Breast epithelium (tissue), 3 donors: ENCODE results near the gene MAN1C1.

Experiments used
- POLR2A ChIP-seq: fragments of 450-650 bp; IDR thresholded peaks from one replicate; pipeline ENCODE4 v1.6.1; 2016; ENCODE audit warnings: antibody characterized with exemption, mild to moderate bottlenecking, moderate library complexity
- TF ChIP-seq, protein P1 (sequence below), 3 donors: fragments of 450-650 bp; IDR thresholded peaks; one replicate each; pipeline ENCODE4 v1.5.1; 2016 to 2017; ENCODE audit warnings: antibody characterized with exemption in 3 of 3, mild to moderate bottlenecking in 3 of 3, moderate library complexity in 3 of 3

- TF ChIP-seq POLR2A = no peak
- TF ChIP-seq, protein P1, sequence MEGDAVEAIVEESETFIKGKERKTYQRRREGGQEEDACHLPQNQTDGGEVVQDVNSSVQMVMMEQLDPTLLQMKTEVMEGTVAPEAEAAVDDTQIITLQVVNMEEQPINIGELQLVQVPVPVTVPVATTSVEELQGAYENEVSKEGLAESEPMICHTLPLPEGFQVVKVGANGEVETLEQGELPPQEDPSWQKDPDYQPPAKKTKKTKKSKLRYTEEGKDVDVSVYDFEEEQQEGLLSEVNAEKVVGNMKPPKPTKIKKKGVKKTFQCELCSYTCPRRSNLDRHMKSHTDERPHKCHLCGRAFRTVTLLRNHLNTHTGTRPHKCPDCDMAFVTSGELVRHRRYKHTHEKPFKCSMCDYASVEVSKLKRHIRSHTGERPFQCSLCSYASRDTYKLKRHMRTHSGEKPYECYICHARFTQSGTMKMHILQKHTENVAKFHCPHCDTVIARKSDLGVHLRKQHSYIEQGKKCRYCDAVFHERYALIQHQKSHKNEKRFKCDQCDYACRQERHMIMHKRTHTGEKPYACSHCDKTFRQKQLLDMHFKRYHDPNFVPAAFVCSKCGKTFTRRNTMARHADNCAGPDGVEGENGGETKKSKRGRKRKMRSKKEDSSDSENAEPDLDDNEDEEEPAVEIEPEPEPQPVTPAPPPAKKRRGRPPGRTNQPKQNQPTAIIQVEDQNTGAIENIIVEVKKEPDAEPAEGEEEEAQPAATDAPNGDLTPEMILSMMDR (IDR thresholded peaks at IDR 0.05) = no peak
Observed at GRCh38 chr1:25800703-25801377, 184.2 kb downstream of the MAN1C1 start.
